HEK293T (cell line): ENCODE results near the gene JAZF1.

Experiments
- BHLHE40 ChIP-seq: fragments of 450-650 bp; IDR thresholded peaks from 2 replicates; pipeline ENCODE4 v1.6.1; 2016; ENCODE audit warnings: mild to moderate bottlenecking, moderate library complexity, borderline replicate concordance
- ELF4 ChIP-seq: fragments of 450-650 bp; IDR thresholded peaks from 2 replicates; pipeline ENCODE4 v1.6.1; 2017; ENCODE audit warnings: antibody characterized with exemption
- FOXA1 ChIP-seq: fragments of 450-650 bp; IDR thresholded peaks from 2 replicates; pipeline ENCODE4 v1.6.1; 2016; ENCODE audit warnings: mild to moderate bottlenecking
- HDGF ChIP-seq: fragments of 450-650 bp; IDR thresholded peaks from 2 replicates; pipeline ENCODE4 v1.6.1; 2017; ENCODE audit warnings: antibody characterized with exemption, borderline replicate concordance
- PKNOX1 ChIP-seq: fragments of 450-650 bp; IDR thresholded peaks from 2 replicates; pipeline ENCODE4 v1.6.1; 2016
- TARDBP ChIP-seq: fragments of 450-650 bp; IDR thresholded peaks from 2 replicates; pipeline ENCODE4 v1.6.1; 2016
- ZNF384 ChIP-seq: fragments of 450-650 bp; IDR thresholded peaks from 2 replicates; pipeline ENCODE4 v1.6.1; 2016

DNA sequence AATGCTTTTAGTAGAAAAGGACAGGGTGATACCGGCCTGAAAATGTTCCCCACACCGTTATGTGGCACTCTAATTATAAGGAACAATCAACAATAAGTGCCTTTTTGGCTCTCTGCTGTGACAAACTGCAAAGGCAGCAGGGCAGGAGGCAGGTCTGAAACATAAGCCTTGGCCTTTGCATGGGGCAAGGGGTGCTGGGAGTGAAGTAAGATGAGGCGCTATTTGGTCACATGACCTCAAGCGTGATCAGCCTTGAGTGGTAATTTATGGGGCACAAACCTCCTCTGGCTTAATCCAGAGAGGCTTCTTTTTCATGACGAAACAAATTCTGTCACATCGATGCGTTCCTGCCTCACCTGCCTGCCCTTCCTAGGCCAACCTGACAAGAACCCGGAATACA is 237.9 kb downstream of the JAZF1 start:
- TF ChIP-seq BHLHE40 (no peak), ELF4 (no peak), HDGF (no peak), FOXA1 (no peak), ZNF384 (no peak), TARDBP (no peak), PKNOX1 (no peak)
